ENCODE data around the gene SPOCK1. TPM values are rescaled to one million over a fixed set of nuclear protein-coding genes. Genes with fewer than 3 reads are reported as not detected.
A peak's percentile ranks its signal among the peaks of the same experiment; 100 is the strongest.

SPOCK1 gene
- total and polyA plus RNA-seq, 2 experiments from 2014 or later: 268 to 471 TPM

DNA sequence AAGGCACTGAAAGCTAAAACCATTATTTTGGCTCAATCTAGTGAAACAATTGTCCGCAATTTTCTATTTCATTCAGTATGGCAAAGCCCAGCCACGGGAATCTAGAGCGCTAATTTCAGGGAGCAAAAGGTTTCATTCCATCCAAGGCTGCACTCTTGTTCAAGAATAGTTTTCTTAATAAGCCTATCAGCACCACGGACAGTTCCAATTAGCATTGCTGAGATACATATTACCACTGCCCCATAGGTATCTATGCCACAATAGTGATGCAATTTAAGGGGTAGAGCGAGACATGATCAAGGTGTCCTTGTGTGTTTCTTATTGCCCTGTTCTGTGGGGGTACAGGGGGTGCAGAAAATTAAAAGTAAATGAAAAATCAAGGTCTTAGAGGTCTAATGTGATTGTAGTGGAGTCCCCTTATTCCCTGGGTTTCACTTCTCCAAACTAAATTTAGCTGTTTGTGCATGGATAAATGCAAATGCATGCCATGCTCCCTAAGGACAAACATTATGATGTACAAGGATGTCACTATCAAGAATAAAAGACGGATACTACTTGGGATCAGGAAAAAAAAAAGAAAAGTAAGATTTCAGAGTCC lies 45.5 kb downstream of the SPOCK1 start:
- TF ChIP-seq EZH2phosphoT487 (IDR thresholded peaks at IDR 0.05; ENCODE audit: insufficient read depth, low read depth) (no peak), EZH2 (IDR thresholded peaks at IDR 0.05; ENCODE audit: insufficient read depth, poor library complexity, severe bottlenecking) (no peak)
- H3F3A ChIP-seq (ENCODE audit: insufficient read depth): no peaks in the 10 kb centered on the region; the same call in 1 of the 2 replicates
- no peaks in the 10 kb centered on the region for H3K27me3 ChIP-seq (replicated peaks; ENCODE audit: insufficient read depth)
- in situ Hi-C loops (cut with MboI): no loop called here
- WGBS, 2 experiments (ENCODE audit: low coverage in 1 of 2, low lambda C conversion rate in 2 of 2, missing lambda C conversion rate in 2 of 2): 64 to 66% methylated on average over 6 of the region's 6 CpGs
- H2AFZ ChIP-seq: no peak overlapping the region
- no peak overlapping the region for H3K4me3 ChIP-seq
- H3K36me3 ChIP-seq (ENCODE audit: low read depth): no peaks in the 10 kb centered on the region
- no peaks in the 10 kb centered on the region for H3K9me3 ChIP-seq (ENCODE audit: low read depth)
- H3K4me1 ChIP-seq (ENCODE audit: insufficient read depth): no peaks in the 10 kb centered on the region
- no peak overlapping the region for H3K9ac ChIP-seq
- H4K20me1 ChIP-seq (ENCODE audit: insufficient read depth): peaks cover 25% of the 10 kb centered on the region
- H3K27ac ChIP-seq: no peak overlapping the region
- H3K4me2 ChIP-seq (ENCODE audit: unreplicated experiment): no peak overlapping the region
- peaks cover 98% of the 10 kb centered on the region for H3K79me2 ChIP-seq (ENCODE audit: insufficient read depth)
- peaks cover 8% of the 10 kb centered on the region for H3K9me2 ChIP-seq (ENCODE audit: insufficient read depth)
- DNase-seq: peak; percentile 73

DNA sequence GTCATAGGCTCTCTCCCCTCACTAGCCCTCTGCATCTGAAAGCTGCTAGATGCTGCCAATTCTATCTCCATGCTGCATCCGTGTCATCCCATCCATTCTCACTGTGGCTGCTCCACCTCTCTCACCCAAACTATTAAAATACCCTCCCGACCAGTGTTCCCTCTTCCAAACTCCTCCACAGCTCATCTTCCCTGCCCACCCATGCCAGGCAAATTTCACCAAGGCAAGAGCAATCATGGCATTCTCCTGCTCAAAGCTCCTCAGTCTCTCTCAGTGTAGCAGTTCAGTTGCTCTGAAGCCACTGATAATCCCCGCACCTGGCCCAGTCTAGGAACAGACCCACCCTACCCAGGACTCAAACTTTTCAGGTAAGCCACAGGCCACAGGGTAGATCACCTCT lies 48.4 kb downstream of the SPOCK1 start:
- H4K20me1 ChIP-seq (ENCODE audit: insufficient read depth): peaks cover 22% of the 10 kb centered on the region
- H3K27me3 ChIP-seq (replicated peaks; ENCODE audit: insufficient read depth): no peaks in the 10 kb centered on the region
- no peaks in the 10 kb centered on the region for H3K36me3 ChIP-seq (ENCODE audit: low read depth)
- H3K4me3 ChIP-seq: no peak overlapping the region
- no peak for DNase-seq
- in situ Hi-C loops (cut with MboI): no loop called here
- H3K79me2 ChIP-seq (ENCODE audit: insufficient read depth): peaks cover 98% of the 10 kb centered on the region
- no peaks in the 10 kb centered on the region; the same call in 1 of the 2 replicates for H3F3A ChIP-seq (ENCODE audit: insufficient read depth)
- H3K9me2 ChIP-seq (ENCODE audit: insufficient read depth): peaks cover 8% of the 10 kb centered on the region; the same call in 1 of the 2 replicates
- no peak overlapping the region for H3K27ac ChIP-seq
- no peaks in the 10 kb centered on the region for H3K9me3 ChIP-seq (ENCODE audit: low read depth)
- no peaks in the 10 kb centered on the region for H3K4me1 ChIP-seq (ENCODE audit: insufficient read depth)
- H2AFZ ChIP-seq: no peak overlapping the region
- H3K9ac ChIP-seq: no peak overlapping the region
- 87 to 93% methylated on average over 3 of the region's 3 CpGs for whole genome bisulfite sequencing, 2 experiments (ENCODE audit: low coverage in 1 of 2, low lambda C conversion rate in 2 of 2, missing lambda C conversion rate in 2 of 2)
- H3K4me2 ChIP-seq (ENCODE audit: unreplicated experiment): no peak overlapping the region
- TF ChIP-seq EZH2 (IDR thresholded peaks at IDR 0.05; ENCODE audit: insufficient read depth, poor library complexity, severe bottlenecking) (no peak), EZH2phosphoT487 (IDR thresholded peaks at IDR 0.05; ENCODE audit: insufficient read depth, low read depth) (no peak)

DNA sequence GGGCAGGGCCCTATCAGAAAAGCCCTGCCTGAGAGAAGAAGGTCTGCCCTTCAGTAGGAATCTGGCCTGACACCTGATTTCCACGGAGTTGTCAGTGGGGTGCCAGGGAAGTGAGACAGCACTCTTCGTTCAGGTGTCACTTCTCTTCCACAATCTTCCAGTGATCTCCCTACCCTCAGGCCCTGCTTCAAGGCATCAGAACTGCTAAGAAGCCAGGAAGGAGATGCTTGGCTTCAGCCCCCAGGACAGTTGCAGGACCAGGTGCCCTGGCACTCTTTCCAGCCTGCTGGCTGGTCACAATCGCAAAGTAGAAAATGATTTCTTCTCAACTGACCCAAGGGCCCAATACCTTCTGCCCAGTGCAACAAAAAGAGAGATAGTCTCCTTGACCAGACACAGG lies 50.3 kb downstream of the SPOCK1 start:
- H3K9ac ChIP-seq: no peak overlapping the region
- in situ Hi-C loops (cut with MboI): no loop called here
- no peak overlapping the region for H3K4me3 ChIP-seq
- no peak overlapping the region for H3K27ac ChIP-seq
- peaks cover 98% of the 10 kb centered on the region for H3K79me2 ChIP-seq (ENCODE audit: insufficient read depth)
- H3K4me2 ChIP-seq (ENCODE audit: unreplicated experiment): no peak overlapping the region
- H3K9me3 ChIP-seq (ENCODE audit: low read depth): no peaks in the 10 kb centered on the region
- H2AFZ ChIP-seq: no peak overlapping the region
- 74 to 82% methylated on average over 3 of the region's 3 CpGs for whole genome bisulfite sequencing, 2 experiments (ENCODE audit: low coverage in 1 of 2, low lambda C conversion rate in 2 of 2, missing lambda C conversion rate in 2 of 2)
- H3F3A ChIP-seq (ENCODE audit: insufficient read depth): no peaks in the 10 kb centered on the region; the same call in 1 of the 2 replicates
- peaks cover 29% of the 10 kb centered on the region for H4K20me1 ChIP-seq (ENCODE audit: insufficient read depth)
- TF ChIP-seq EZH2 (IDR thresholded peaks at IDR 0.05; ENCODE audit: insufficient read depth, poor library complexity, severe bottlenecking) (no peak), EZH2phosphoT487 (IDR thresholded peaks at IDR 0.05; ENCODE audit: insufficient read depth, low read depth) (no peak)
- DNase-seq: no peak
- H3K27me3 ChIP-seq (replicated peaks; ENCODE audit: insufficient read depth): no peaks in the 10 kb centered on the region
- no peaks in the 10 kb centered on the region for H3K36me3 ChIP-seq (ENCODE audit: low read depth)
- peaks cover 7% of the 10 kb centered on the region; the same call in 1 of the 2 replicates for H3K9me2 ChIP-seq (ENCODE audit: insufficient read depth)
- H3K4me1 ChIP-seq (ENCODE audit: insufficient read depth): no peaks in the 10 kb centered on the region

- no peak overlapping the region for H3K9ac ChIP-seq
- in situ Hi-C loops (cut with MboI): no loop called here
- H3K4me1 ChIP-seq (ENCODE audit: insufficient read depth): no peaks in the 10 kb centered on the region
- WGBS, 2 experiments (ENCODE audit: low coverage in 1 of 2, low lambda C conversion rate in 2 of 2, missing lambda C conversion rate in 2 of 2): 67 to 71% methylated on average over 4 of the region's 4 CpGs
- peaks cover 98% of the 10 kb centered on the region for H3K79me2 ChIP-seq (ENCODE audit: insufficient read depth)
- H3K36me3 ChIP-seq (ENCODE audit: low read depth): no peaks in the 10 kb centered on the region
- H3K4me3 ChIP-seq: no peak overlapping the region
- no peaks in the 10 kb centered on the region for H3F3A ChIP-seq (ENCODE audit: insufficient read depth)
- H3K4me2 ChIP-seq (ENCODE audit: unreplicated experiment): no peak overlapping the region
- DNase-seq: no peak
- TF ChIP-seq EZH2phosphoT487 (IDR thresholded peaks at IDR 0.05; ENCODE audit: insufficient read depth, low read depth): no peak
- TF ChIP-seq EZH2 (IDR thresholded peaks at IDR 0.05; ENCODE audit: insufficient read depth, poor library complexity, severe bottlenecking): no peak
- no peaks in the 10 kb centered on the region for H3K9me2 ChIP-seq (ENCODE audit: insufficient read depth)
- H3K27ac ChIP-seq: no peak overlapping the region
- H2AFZ ChIP-seq: no peak overlapping the region
- no peaks in the 10 kb centered on the region for H3K27me3 ChIP-seq (replicated peaks; ENCODE audit: insufficient read depth)
- no peaks in the 10 kb centered on the region for H3K9me3 ChIP-seq (ENCODE audit: low read depth)
- H4K20me1 ChIP-seq (ENCODE audit: insufficient read depth): peaks cover 31% of the 10 kb centered on the region; the same call in 1 of the 2 replicates
These were observed 52.5 kb downstream of the SPOCK1 start for GRCh38 chr5:137446615-137447014.
